Endometrial microvascular endothelial cells (primary cell): ENCODE data around the gene STAT6. TPM values are rescaled to one million over a fixed set of nuclear protein-coding genes. Genes with fewer than 3 reads are reported as not detected.

ENCODE experiments used
- in situ Hi-C: cut with HindIII; loops from 2 replicates; pipeline ENCODE4 v1.10.0; 2017; ENCODE audit warnings: low sequenced_read_pairs, low pct_unique_long_range_greater_than_20kb; ENCODE audit errors: inconsistent ontology term
- total RNA-seq: library from RNA; depleted of rRNA; stranded (reverse); fragments of >200 nt; gene quantifications from one replicate; pipeline ENCODE4 v1.2.3, GENCODE V29; 2015; ENCODE audit errors: inconsistent ontology term

STAT6 gene
- total RNA-seq, 1 donor from 2014 or later, result 94.0 TPM

DNA sequence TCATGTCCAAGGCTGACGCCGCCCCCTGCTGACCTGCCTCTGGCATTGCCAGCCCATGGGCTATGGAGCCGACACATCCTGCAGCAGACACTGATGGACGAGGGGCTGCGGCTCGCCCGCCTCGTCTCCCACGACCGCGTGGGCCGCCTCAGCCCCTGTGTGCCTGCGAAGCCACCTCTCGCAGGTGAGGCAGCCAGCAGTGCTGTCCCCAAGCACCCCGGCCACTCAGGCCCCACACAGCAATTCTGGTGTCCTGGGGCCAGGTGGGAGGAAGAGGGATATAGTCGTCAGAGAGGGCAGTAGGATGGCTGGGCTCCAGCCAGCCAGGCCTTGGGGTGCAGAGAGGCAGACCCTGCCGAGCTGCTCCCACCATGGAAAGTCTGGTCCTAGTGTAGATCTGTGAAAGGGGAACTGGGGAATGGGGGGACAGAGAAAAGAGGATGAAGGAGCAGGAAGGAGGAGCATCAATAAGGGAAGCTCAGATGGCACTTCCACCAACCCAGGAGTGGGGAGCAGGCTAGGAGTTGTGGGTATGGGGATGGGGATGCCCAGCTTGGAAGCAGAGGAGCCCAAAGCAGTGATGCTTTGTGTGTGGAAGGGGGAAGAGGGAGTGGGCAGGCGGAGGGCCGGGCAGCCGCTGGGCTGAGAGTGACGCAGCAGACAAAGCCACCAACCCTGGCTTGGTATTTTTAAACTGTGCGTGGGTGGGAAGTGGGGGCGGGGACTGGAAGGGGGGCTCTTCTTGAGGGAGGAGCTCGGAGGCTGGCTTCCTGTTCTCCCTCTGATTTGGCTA, 17.6 kb downstream of the STAT6 start:
- in situ Hi-C loops, result no loop called here

DNA sequence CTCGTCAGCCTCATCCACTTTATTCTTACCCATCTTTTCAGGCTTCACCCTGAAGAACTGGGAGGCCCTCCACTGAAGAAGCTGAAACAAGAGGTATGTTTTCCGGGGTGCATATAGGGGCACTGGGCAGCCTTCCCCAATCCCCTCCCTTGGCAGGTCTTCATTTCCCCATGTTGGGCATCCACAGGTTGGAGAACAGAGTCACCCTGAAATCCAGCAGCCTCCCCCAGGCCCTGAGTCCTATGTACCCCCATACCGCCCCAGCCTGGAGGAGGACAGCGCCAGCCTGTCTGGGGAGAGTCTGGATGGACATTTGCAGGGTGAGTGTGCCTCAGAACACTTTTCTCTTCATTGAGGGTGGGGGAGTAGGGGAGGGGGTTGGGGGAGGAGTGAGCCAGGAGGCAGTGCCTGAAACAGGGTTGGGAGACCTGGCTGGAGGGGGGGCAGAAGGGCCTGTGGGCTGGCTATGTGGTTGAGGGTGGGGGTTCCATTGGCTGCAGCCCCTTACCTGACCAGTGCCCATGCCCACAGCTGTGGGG, 18.2 kb downstream of the STAT6 start:
- in situ Hi-C loops, result no loop called here

DNA sequence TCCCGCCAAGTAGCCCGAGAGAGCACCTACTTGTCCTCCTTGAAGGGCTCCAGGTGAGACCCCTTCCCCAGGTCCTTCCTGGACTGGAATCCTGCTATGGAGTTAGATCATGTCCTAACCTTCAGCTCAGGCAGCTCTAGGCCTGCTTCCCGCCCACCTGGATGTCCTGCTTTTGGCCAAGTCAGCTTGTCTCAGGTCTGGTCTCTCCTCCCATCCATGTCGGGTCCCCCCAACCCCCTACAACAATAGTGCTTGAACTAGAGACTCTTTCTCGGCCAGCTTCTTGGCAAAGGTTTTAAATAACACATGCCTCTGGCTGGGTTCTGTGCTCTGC, 18.7 kb downstream of the STAT6 start:
- in situ Hi-C loops, result no loop called here

DNA sequence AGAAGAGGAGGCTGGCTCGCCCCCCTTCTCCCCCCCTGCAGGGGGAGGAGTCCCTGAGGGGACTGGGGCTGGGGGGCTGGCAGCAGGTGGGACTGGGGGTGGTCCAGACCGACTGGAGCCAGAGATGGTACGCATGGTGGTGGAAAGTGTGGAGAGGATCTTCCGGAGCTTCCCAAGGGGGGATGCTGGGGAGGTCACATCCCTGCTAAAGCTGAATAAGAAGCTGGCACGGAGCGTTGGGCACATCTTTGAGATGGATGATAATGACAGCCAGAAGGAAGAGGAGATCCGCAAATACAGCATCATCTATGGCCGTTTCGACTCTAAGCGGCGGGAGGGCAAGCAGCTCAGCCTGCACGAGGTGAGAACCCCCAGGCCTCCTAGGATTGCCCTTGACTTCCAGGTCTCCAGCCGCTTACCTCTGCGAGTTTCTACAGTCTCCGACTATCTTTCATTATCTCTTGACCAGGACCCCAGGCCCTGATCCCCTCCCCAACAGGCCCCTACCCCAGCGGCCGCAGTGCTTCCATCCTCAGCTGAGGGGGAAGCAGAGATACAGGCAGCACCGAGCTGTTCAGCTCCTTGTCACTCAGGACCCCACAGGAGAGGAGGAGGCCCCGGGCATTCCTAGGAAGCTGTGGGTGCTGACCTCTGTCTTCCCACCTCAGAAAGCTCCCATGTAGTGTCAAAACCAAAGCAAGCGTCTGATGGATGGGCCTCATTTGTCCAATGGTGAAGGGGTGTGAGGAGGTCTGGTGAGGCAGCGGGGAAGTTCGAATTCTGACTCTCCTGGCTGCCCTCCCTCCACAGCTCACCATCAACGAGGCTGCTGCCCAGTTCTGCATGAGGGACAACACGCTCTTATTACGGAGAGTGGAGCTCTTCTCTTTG, 19.3 kb downstream of the STAT6 start:
- in situ Hi-C loops, result no loop called here

DNA sequence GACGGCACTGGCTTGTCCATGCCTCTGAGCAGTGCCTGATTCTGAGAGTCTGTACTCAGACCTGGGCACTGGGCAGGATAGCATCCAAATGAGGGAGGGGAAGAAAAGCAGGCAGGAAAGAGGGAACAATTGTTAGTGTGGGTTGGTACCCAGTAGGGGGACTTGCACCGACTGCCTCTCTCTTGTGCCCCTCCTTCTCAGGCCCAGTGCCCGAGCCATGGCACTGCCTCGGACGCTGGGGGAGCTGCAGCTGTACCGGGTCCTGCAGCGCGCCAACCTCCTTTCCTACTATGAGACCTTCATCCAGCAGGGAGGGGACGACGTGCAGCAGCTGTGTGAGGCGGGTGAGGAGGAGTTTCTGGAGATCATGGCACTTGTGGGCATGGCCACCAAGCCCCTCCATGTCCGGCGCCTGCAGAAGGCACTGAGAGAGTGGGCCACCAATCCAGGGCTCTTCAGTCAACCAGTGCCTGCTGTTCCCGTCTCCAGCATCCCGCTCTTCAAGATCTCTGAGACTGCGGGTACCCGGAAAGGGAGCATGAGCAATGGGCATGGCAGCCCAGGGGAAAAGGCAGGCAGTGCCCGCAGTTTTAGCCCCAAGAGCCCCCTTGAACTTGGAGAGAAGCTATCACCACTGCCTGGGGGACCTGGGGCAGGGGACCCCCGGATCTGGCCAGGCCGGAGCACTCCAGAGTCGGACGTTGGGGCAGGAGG, 20.1 kb downstream of the STAT6 start:
- in situ Hi-C loops, result no loop called here

DNA sequence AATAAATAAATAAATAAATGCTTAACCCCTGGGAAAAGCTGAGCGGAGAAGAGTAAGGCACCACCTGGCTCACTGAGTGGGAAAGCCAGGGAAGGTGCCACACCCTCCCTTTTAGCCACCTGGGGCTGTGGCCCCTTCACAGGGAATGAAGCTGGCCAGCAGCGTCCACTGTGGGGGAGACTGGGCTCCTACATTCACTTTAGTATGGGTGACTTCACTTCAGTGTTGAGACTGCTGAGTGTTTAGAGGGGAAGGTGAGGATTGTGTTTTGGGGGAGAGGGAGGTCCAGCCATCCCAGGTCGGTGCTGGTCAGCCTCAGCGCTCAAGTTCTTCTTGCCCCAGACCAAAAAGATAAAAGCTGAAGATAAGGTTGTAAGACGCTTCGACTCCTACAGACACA, 20.7 kb downstream of the STAT6 start:
- in situ Hi-C loops, result no loop called here

DNA sequence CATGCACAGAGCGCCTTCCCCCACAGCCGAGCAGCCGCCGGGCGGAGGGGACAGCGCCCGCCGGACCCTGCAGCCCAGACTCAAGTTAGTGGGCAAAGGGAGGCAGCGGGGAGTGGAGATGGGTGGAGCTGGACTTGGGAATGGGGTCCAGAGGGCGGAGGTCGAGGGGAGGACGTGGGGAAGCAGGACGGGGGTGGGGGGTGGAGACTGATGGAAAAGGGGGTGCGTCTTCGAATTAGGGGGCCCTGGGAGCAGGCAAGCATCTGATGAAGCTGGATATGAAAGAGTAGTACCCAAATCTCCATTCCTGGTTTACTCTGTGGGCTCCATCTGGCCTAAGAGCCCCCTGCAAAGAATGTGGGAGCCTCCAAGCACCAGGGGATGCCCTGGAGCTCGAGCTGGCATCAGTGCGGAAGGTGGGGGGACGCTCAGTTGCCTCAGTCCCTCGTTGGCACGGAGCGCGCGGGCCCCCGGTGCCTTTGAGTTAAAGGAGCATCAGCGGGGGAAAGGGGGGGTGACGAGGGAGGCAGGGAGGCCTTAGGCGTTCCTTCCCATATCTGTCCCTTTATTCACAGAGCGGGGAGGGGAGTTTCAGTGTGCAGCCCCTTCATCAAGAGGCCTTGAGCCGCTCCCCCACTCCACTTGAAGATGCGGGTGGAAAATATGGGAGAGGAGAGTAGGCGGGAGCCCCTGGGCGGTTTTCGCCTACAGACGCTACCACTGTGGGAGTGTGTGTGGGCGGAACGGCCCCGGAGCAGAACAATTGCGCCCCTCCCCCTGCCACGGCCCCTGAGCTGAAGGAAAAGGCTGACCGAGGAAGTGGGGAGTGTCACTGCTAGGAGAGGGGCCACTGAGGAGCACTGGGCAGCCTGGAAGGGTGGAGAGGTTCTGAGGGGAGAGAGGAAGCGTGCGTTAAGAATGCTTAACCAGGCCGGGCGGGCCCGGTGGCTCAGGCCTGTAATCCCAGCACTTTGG, 21.6 kb downstream of the STAT6 start:
- in situ Hi-C loops, result no loop called here

DNA sequence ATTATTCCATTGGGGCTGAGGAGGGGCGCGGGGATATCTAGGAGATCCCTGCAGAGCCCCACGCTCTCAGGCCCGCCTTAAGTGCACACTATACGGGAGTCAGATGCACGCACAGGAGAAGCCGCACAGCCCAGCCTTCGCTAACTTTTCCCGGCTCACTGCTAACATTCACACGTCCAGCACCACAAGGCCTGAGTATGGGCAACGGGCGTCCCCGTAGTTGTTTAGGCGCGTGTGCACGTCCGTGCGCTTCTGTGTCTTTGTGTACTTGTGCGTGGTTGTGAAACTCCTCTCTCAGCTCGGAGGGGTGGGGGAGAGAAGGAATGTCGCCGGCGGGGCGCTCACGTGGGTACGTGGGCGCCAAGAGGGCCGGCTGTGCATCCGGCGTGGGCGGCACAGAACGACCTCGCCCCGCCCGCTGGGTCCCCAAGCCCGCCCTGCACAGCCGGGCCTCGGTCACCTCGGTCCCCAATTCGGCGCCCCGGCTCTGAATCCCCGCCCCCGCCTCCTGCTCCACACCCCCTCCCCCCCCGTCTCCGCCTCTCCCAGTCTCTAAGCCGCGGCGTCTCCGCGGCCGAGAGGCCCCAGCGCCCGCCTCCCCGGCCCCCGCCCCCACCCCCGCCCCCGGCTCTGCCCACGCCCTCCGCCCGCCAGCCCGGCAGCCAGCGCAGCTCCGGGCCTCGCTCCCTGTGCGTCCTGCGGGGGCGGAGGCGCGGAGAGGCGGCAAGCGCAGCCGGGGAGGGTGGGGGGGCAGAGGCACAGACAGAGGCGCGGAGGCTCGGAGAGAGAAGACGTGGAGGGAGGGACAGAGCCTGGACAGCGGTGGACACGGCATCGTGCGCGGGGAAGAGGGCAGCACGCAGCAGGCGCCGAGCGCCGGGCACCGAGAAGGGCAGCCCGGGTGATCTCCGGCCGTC, 22.6 kb downstream of the STAT6 start, which contains the start of gene NAB2:
Gene NAB2 (plus strand): TSS at position 761 of the 917 bp plus-strand sequence. CDS start 158 bp downstream, outside the sequence.
- in situ Hi-C loops, result no loop called here

DNA sequence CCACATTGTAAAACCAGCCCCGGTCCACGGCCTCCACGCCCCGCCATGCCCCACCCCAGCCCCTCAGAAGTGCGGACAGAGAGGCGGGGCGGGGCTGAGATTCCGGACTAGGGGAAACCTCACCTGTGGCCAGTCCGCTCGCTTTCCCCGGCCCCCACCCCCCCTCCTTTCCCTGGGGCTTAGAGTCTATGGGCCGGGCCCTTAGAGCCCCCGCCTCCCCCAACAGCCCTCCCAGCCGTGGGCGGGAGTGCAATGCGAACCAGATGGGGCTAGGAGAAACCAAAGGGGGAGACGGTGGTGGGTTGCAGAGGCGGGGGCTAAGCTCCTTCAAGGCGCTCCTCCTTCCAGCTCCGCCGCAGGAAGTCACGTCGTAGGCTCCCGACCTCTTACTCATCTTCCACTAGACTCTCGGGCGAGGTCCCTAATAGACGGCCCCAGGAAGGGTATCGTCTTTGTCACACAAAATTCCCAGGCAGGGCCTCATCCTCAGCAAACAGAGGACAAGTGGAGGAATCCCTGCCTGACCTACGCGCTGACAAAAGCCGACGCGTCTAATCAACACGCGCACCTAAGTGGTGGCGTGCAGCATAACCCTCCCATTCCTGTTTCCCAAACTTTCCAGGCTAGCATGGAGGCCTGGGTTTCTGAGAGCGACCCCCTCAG, 23.3 kb downstream of the STAT6 start:
- in situ Hi-C loops, result no loop called here

DNA sequence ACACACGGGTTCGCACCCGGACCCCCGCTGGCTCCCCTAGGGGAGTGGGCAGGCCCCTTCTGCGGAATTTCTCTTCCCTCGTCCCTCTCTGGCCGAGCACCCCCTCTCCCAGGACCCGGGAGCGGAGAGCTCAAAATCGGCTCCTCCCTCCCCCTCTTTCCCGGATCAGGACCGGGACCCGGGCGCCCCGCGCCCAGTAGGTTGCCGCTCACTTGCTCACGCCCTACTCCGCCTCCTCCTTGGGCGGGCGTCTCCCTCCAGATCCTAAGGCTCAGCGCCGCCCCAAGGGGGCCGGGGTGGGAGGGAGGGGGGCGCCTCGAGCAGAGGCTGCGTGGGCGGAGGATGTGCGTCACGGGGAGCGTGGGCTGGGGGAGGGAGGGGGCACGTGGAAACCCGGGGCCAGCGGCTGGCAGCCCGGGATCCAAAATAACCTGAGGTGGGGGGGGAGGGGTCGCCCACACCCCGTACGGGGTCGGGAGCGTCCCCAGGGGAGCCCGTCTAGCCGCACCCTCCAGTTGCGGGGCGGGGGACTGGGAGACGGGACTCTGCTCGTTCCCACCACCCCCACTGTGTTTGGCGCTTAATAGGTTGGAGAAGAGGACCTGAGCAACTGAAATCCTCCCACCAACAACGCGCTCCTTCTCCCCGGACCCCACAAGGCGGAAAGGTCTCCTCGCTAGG, 24.0 kb downstream of the STAT6 start:
- in situ Hi-C loops, result no loop called here

DNA sequence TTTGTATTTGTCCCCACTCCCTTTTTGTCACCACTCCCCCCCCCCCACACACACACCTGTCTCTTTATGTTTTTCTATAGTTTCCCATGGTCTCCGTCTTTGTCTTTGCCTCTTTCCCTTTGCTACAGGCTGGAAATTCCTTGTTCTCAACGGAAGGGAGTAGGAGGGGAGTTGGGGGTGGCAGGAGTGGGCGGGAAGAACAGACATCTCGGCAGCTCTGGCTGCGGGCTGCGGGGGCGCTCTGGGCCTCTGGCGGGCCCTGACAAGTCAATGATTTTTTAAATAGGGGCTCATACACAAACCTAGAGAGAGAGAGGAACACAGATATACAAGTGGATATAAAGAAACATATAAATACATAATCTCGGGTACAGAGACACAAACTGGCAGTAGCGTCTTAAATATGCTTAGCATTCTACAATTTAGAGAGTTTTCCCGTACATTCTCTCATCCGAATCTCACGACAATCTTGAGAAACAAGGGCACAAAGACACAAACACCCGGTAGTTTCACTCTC, 24.6 kb downstream of the STAT6 start:
- in situ Hi-C loops, result no loop called here

DNA sequence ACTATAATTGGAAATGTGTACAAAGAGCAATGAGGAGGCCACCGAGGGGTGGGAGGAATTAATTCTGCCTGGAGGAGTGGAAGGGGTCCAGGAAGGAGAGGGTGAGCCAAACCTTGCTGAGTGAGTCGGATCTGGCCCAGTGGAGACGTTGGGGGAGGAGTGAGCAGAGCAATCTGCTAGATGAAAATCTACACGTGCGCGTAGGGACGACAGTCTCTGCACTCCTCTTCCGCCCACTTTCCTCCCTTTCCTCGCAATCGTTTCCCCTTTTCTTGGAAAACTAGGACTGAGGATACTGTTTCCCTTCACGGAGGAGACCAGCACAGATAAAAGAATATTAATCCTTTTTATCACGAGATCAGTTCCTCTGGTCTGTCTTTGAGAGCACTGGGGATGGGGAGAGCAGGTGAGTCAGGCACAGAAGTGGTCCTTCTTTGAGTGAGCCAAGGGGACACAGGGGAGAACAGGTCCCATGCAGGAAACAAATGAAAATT, 25.1 kb downstream of the STAT6 start:
- in situ Hi-C loops, result no loop called here

DNA sequence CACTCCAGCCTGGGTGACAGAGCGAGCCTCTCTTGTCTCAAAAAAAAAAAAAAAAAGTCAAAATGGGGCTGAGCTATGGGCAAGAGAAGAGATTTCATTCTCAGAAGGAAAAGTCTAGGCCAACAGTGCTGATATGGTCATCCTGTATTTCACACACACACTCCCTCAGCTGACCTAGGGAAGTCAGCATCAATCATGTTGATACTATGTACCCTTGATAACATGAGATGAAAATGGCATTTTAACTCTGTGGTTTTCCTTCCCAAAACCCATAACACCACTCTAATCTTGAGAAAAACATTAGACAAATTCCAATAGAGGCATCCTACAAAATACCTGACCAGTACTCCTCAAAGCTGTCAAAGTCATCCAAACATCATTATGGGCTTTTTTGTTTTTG, 30.3 kb downstream of the STAT6 start:
- in situ Hi-C loops, result no loop called here

DNA sequence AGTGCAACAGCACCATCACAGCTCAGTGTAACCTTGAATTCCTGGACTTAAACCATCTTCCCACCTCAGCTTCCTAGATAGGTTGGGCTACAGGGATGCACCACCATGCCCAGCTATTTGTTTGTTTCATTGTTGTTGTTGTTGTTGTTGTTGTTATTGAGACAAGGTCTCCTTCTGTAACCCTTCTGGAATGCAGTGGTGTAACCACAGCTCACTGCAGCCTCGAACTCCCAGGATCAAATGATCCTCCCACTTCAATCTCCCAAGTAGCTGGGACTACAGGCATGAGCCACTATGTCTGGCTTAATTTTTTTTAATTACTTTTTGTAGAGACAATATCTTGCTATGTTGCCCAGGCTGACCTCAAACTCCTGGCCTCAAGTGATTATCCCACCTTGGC, 31.3 kb downstream of the STAT6 start:
- in situ Hi-C loops, result no loop called here

DNA sequence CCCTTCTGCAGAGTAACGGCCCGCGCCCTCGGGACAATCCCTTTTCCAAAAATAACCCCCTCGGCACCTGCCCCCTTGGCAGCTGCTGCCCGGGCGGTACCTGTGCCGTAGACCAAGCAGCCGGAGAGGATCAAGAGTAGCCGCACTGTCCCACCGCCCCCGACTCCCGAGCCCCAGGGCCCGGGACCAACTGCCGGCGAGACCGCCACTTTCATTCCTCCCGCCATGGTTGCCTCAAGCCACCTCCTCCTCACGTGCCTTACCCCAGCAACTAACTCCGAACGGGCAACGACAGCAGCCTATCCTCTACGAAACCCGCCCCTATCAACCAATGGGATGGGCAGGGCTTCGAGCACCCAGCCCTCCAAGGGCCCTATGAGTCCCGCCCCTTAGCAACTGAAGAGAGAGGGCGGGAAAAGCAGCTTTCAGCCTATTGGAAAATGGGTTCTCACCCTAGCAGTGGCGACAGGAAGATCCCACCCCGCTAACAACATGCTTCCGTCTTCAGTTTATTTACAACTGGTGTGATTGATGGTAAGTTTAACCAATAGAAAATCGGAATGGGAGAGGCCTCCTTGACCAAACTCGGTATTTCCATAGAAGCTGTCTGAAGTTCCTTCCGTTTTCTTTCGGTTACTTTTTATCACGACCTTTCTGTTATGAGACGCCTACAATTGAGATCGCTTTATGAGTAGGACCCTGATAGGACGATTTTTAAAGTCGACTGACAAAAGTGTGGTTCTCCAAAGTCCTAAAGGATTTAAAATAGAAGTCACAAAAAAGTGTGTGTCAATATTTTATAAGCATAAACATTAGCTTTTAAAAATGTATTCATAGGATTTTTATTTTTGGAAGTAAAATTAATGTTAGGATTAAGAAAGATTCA, 32.4 kb downstream of the STAT6 start, which contains the start of gene NEMP1:
Gene NEMP1 (minus strand): TSS at position 273 of the 886 bp plus-strand sequence. CDS start 46 bp downstream, at position 227.
- in situ Hi-C loops, result no loop called here
